Measurements from ENCODE around the gene SPTLC3. TPM values are rescaled to one million over a fixed set of nuclear protein-coding genes. Genes with fewer than 3 reads are reported as not detected.

Gene SPTLC3
- polyA plus RNA-seq, 1 of the 3 experiments (the other 2 are of a cell fraction), result 0.02 TPM

- TF ChIP-seq REST (IDR thresholded peaks at IDR 0.05; ENCODE audit: low read depth, low read length) (no peak), SMC3 (IDR thresholded peaks at IDR 0.05; ENCODE audit: low read depth, low read length) (no peak)
Observed at GRCh38 chr20:13021205-13021970, 12.6 kb downstream of the SPTLC3 start (continued).

GRCh38 chr20:13022401-13023155 is 13.8 kb downstream of the SPTLC3 start:
- Histone ChIP-seq H3K4me3 (ENCODE audit: low read depth in 2 of 2, low read length in 1 of 2) (no peak overlapping the region), H3K4me2 (no peak overlapping the region), H3F3A (replicated peaks; ENCODE audit: insufficient read depth) (no peaks in the 10 kb centered on the region), H3K27ac (ENCODE audit: low read depth in 2 of 2, low read length in 1 of 2) (no peak overlapping the region), H3K9ac (no peak overlapping the region), H4K20me1 (ENCODE audit: insufficient read depth) (no peaks in the 10 kb centered on the region), H3K9me3 (no peaks in the 10 kb centered on the region), H3K27me3 (ENCODE audit: insufficient read depth) (no peaks in the 10 kb centered on the region), H3K4me1 (ENCODE audit: control insufficient read depth in 1 of 2, insufficient read depth in 2 of 2, low read depth in 1 of 2, low read length in 1 of 2) (no peaks in the 10 kb centered on the region), H3K36me3 (replicated peaks in 1 of 2; ENCODE audit: control insufficient read depth in 1 of 2, insufficient read depth in 2 of 2, low read length in 1 of 2) (no peaks in the 10 kb centered on the region), H3K9me2 (no peaks in the 10 kb centered on the region), H2AFZ (ENCODE audit: low read depth) (no peak overlapping the region), H3K79me2 (ENCODE audit: insufficient read depth) (no peaks in the 10 kb centered on the region)
- no peak for DNase-seq
- TF ChIP-seq JUND (IDR thresholded peaks at IDR 0.05), result no peak
- TF ChIP-seq FOSL2 (IDR thresholded peaks at IDR 0.05; ENCODE audit: borderline replicate concordance, low read depth), result no peak
- POLR2A ChIA-PET, result no interaction called here
- WGBS (ENCODE audit: low lambda C conversion rate), result 0% methylated on average over 4 of the region's 4 CpGs
- CTCF ChIA-PET, result interaction anchor here (1.1 kb wide), 1 partner anchor 9 kb away, joined by 3 read pairs; no protein-coding TSS in a partner anchor

GRCh38 chr20:13024596-13024995 is 15.8 kb downstream of the SPTLC3 start:
- no peak for DNase-seq
- CTCF ChIA-PET, result no interaction called here
- TF ChIP-seq RXRA (IDR thresholded peaks at IDR 0.05; ENCODE audit: borderline replicate concordance, low read depth), result no peak
- TF ChIP-seq NRF1 (IDR thresholded peaks at IDR 0.05; ENCODE audit: low read depth, low read length), result no peak
- TF ChIP-seq PBX3 (IDR thresholded peaks at IDR 0.05), result no peak
- no peak for TF ChIP-seq GATA2 (CRISPR knock-in tag; IDR thresholded peaks at IDR 0.05)
- no peak for TF ChIP-seq FOXM1 (IDR thresholded peaks at IDR 0.05; ENCODE audit: low read depth)
- TF ChIP-seq SIN3A (IDR thresholded peaks at IDR 0.05; ENCODE audit: borderline replicate concordance, low read depth, low read length), result no peak
- no peak for TF ChIP-seq MEF2A (IDR thresholded peaks at IDR 0.05; ENCODE audit: borderline replicate concordance, low read depth)
- no peak for TF ChIP-seq USF2 (IDR thresholded peaks at IDR 0.05; ENCODE audit: borderline replicate concordance, low read depth, low read length)
- no peak for TF ChIP-seq EP300 (IDR thresholded peaks at IDR 0.05; ENCODE audit: borderline replicate concordance in 1 of 2, low read depth in 1 of 2, low read length in 1 of 2)
- no peak for TF ChIP-seq FOSL2 (IDR thresholded peaks at IDR 0.05; ENCODE audit: borderline replicate concordance, low read depth)
- TF ChIP-seq REST (IDR thresholded peaks at IDR 0.05; ENCODE audit: low read depth, low read length), result no peak

More at GRCh38 chr20:13024596-13024995, 15.8 kb downstream of the SPTLC3 start:
- no peak overlapping the region for H3K4me3 ChIP-seq (ENCODE audit: low read depth in 2 of 2, low read length in 1 of 2)
- no peak overlapping the region for H2AFZ ChIP-seq (ENCODE audit: low read depth)
- no peaks in the 10 kb centered on the region for H3K9me2 ChIP-seq
- WGBS (ENCODE audit: low lambda C conversion rate), result 23% methylated on average over 2 of the region's 2 CpGs
- no peak overlapping the region for H3K4me2 ChIP-seq
- no peaks in the 10 kb centered on the region for H4K20me1 ChIP-seq (ENCODE audit: insufficient read depth)
- 0 out of 2 replicates have a peak, but pooled peaks cover 3% of the 10 kb centered on the region for H3K9me3 ChIP-seq
- H3F3A ChIP-seq (replicated peaks; ENCODE audit: insufficient read depth), result no peaks in the 10 kb centered on the region
- H3K27ac ChIP-seq (ENCODE audit: low read depth in 2 of 2, low read length in 1 of 2), result no peak overlapping the region
- no peaks in the 10 kb centered on the region for H3K36me3 ChIP-seq (replicated peaks in 1 of 2; ENCODE audit: control insufficient read depth in 1 of 2, insufficient read depth in 2 of 2, low read length in 1 of 2)
- H3K79me2 ChIP-seq (ENCODE audit: insufficient read depth), result no peaks in the 10 kb centered on the region
- no peaks in the 10 kb centered on the region for H3K27me3 ChIP-seq (ENCODE audit: insufficient read depth)
- POLR2A ChIA-PET, result no interaction called here
- H3K9ac ChIP-seq, result no peak overlapping the region
- no peaks in the 10 kb centered on the region for H3K4me1 ChIP-seq (ENCODE audit: control insufficient read depth in 1 of 2, insufficient read depth in 2 of 2, low read depth in 1 of 2, low read length in 1 of 2)

Measured in SK-N-SH (cell line).